HEK293T (cell line): ENCODE measurements around the gene BBS7.

Experiments
- CTCF ChIA-PET: fragments of 350-600 bp; formaldehyde crosslinking; extraction: SDS; loops from one replicate; lab custom pipeline; 2021; ENCODE audit warnings: antibody characterized with exemption, inconsistent platforms; lab: Yijun Ruan, JAX
- POLR2A ChIA-PET: fragments of 350-600 bp; formaldehyde crosslinking; extraction: SDS; loops from one replicate; lab custom pipeline; 2020; ENCODE audit warnings: antibody characterized with exemption, inconsistent platforms; lab: Yijun Ruan, JAX
- DNase-seq: peaks from one replicate; pipeline ENCODE4 v3.0.0; 2012; ENCODE audit warnings: mixed read lengths; ENCODE audit errors: extremely low spot score
- ARNT ChIP-seq: fragments of 450-650 bp; IDR thresholded peaks from 2 replicates; pipeline ENCODE4 v1.6.1; 2017; ENCODE audit warnings: mild to moderate bottlenecking
- BHLHE40 ChIP-seq: fragments of 450-650 bp; IDR thresholded peaks from 2 replicates; pipeline ENCODE4 v1.6.1; 2016; ENCODE audit warnings: mild to moderate bottlenecking, moderate library complexity, borderline replicate concordance
- CTBP1 ChIP-seq: fragments of 450-650 bp; IDR thresholded peaks from 2 replicates; pipeline ENCODE4 v1.6.1; 2016; ENCODE audit warnings: borderline replicate concordance
- ELF4 ChIP-seq: fragments of 450-650 bp; IDR thresholded peaks from 2 replicates; pipeline ENCODE4 v1.6.1; 2017; ENCODE audit warnings: antibody characterized with exemption
- FOXA1 ChIP-seq: fragments of 450-650 bp; IDR thresholded peaks from 2 replicates; pipeline ENCODE4 v1.6.1; 2016; ENCODE audit warnings: mild to moderate bottlenecking
- FOXK2 ChIP-seq: fragments of 450-650 bp; IDR thresholded peaks from 2 replicates; pipeline ENCODE4 v1.6.1; 2016; ENCODE audit warnings: mild to moderate bottlenecking
- FOXM1 ChIP-seq: fragments of 450-650 bp; IDR thresholded peaks from 2 replicates; pipeline ENCODE4 v1.6.1; 2017; ENCODE audit warnings: mild to moderate bottlenecking, borderline replicate concordance
- HDGF ChIP-seq: fragments of 450-650 bp; IDR thresholded peaks from 2 replicates; pipeline ENCODE4 v1.6.1; 2017; ENCODE audit warnings: antibody characterized with exemption, borderline replicate concordance
- L3MBTL2 ChIP-seq: fragments of 450-650 bp; conservative IDR thresholded peaks from 2 replicates; pipeline ENCODE4 v1.6.1; 2016; ENCODE audit warnings: mild to moderate bottlenecking
- LEF1 ChIP-seq: fragments of 450-650 bp; IDR thresholded peaks from 2 replicates; pipeline ENCODE4 v1.6.1; 2017; ENCODE audit warnings: mild to moderate bottlenecking, borderline replicate concordance
- NFRKB ChIP-seq: fragments of 450-650 bp; IDR thresholded peaks from 2 replicates; pipeline ENCODE4 v1.6.1; 2016; ENCODE audit warnings: mild to moderate bottlenecking, moderate library complexity
- PKNOX1 ChIP-seq: fragments of 450-650 bp; IDR thresholded peaks from 2 replicates; pipeline ENCODE4 v1.6.1; 2016
- SP1 ChIP-seq: fragments of 450-650 bp; IDR thresholded peaks from 2 replicates; pipeline ENCODE4 v1.6.1; 2017
- SUZ12 ChIP-seq: fragments of 450-650 bp; IDR thresholded peaks from 2 replicates; pipeline ENCODE4 v1.6.1; 2016; ENCODE audit warnings: mild to moderate bottlenecking
- TARDBP ChIP-seq: fragments of 450-650 bp; IDR thresholded peaks from 2 replicates; pipeline ENCODE4 v1.6.1; 2016
- ZNF384 ChIP-seq: fragments of 450-650 bp; IDR thresholded peaks from 2 replicates; pipeline ENCODE4 v1.6.1; 2016

The BBS7 gene

GRCh38 chr4:121824950-121825349 is 45.3 kb downstream of the BBS7 start:
- POLR2A ChIA-PET = interaction anchor here (1.5 to 2.8 kb wide), 3 partner anchors 10 to 45 kb away, joined by 5 to 11 read pairs (median 8); partner anchors contain the start of genes BBS7 and EXOSC9
- TF ChIP-seq BHLHE40 (no peak), HDGF (no peak), SP1 (no peak), CTBP1 (no peak), TARDBP (no peak), PKNOX1 (no peak), SUZ12 (no peak), NFRKB (no peak), ELF4 (no peak), ZNF384 (no peak), FOXK2 (no peak), ARNT (no peak), LEF1 (no peak), FOXA1 (no peak)
- DNase-seq = no peak
- CTCF ChIA-PET = no interaction called here

GRCh38 chr4:121824171-121824527 is 46.1 kb downstream of the BBS7 start:
- CTCF ChIA-PET = no interaction called here
- TF ChIP-seq FOXK2 (no peak), NFRKB (no peak), ELF4 (no peak), ZNF384 (no peak), FOXA1 (no peak), TARDBP (no peak), PKNOX1 (no peak), L3MBTL2 (no peak)
- no peak for DNase-seq
- POLR2A ChIA-PET = interaction anchor here (1.5 to 2.8 kb wide), 3 partner anchors 11 to 45 kb away, joined by 5 to 11 read pairs (median 8); partner anchors contain the start of genes BBS7 and EXOSC9

- DNase-seq = peak; percentile 91
- CTCF ChIA-PET = no interaction called here
- TF ChIP-seq HDGF (no peak), FOXM1 (peak; percentile 100), LEF1 (no peak), SP1 (no peak), NFRKB (no peak), PKNOX1 (peak; percentile 47), SUZ12 (no peak), TARDBP (no peak), FOXA1 (no peak), L3MBTL2 (peak; percentile 48; the same call in 1 of the 2 replicates), BHLHE40 (no peak), ELF4 (no peak), FOXK2 (no peak), CTBP1 (no peak; the same call in 1 of the 2 replicates), ARNT (no peak), ZNF384 (no peak)
- POLR2A ChIA-PET = interaction anchor here (1.5 to 2.8 kb wide), 3 partner anchors 11 to 46 kb away, joined by 5 to 11 read pairs (median 8); partner anchors contain the start of genes BBS7 and EXOSC9
Measured at GRCh38 chr4:121823505-121824170, 46.6 kb downstream of the BBS7 start, which contains the start of gene CCNA2. Gene CCNA2 (minus strand): TSS chr4:121823883. CDS start chr4:121823628, 255 bp downstream.

GRCh38 chr4:121822796-121823504 is 47.3 kb downstream of the BBS7 start:
- no peak for TF ChIP-seq BHLHE40
- no peak for TF ChIP-seq LEF1
- TF ChIP-seq HDGF = no peak
- TF ChIP-seq FOXK2 = no peak
- no peak for TF ChIP-seq FOXA1
- TF ChIP-seq CTBP1 = no peak
- TF ChIP-seq PKNOX1 = peak; percentile 27; the same call in 1 of the 2 replicates
- no peak for TF ChIP-seq SP1
- POLR2A ChIA-PET = interaction anchor here (2.0 to 2.8 kb wide), 2 partner anchors 22 to 47 kb away, joined by 5 to 11 read pairs; partner anchors contain the start of genes BBS7 and EXOSC9
- DNase-seq = peak; percentile 54
- CTCF ChIA-PET = interaction anchor here (0.7 kb wide), 1 partner anchor 21 kb away, joined by 3 read pairs; no protein-coding TSS in a partner anchor

GRCh38 chr4:121822047-121822446 is 48.2 kb downstream of the BBS7 start:
- ChIA-PET POLR2A (no interaction called here), CTCF (interaction anchor here (0.7 kb wide), 1 partner anchor 22 kb away, joined by 3 read pairs; no protein-coding TSS in a partner anchor)
- no peak for DNase-seq
- no peak for TF ChIP-seq PKNOX1
- no peak for TF ChIP-seq BHLHE40
- no peak for TF ChIP-seq TARDBP
- TF ChIP-seq FOXK2 = no peak
- TF ChIP-seq ELF4 = no peak
- no peak for TF ChIP-seq ZNF384
- TF ChIP-seq SUZ12 = no peak
- no peak for TF ChIP-seq LEF1
- TF ChIP-seq ARNT = no peak
- TF ChIP-seq NFRKB = no peak
- no peak for TF ChIP-seq L3MBTL2
- no peak for TF ChIP-seq FOXA1
- no peak for TF ChIP-seq FOXM1
